ENCODE data around the gene PIGM. TPM values are rescaled to one million over a fixed set of nuclear protein-coding genes. Genes with fewer than 3 reads are reported as not detected.
"Not testable (repeated sequence)": the region's sequence is repeated elsewhere in the genome, so short reads cannot be mapped to it uniquely, and the experiment has no call there.

Gene PIGM
- total and polyA plus RNA-seq, 2 experiments from 2014 or later: 5.0 TPM

DNA sequence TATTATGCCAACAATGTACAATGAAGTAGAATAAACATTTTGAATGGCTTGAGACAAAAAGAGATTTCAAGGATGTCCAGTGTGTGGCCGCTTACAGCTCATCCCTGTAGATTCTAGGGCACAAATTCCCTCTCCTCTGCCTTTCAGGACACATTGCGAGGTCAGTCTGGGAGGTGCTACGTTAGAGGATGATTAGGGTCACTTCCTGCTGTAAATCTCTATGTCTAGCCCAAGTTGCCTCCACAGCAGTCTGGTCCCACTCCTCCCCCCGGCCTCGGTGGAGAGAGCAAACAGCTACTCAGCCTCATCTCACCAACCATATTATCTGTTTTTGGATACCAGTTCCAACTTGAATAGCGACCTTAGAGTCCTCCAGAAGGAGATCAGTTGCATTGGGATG is 21.1 kb upstream of the PIGM start (continued):
- TF ChIP-seq, protein P1, sequence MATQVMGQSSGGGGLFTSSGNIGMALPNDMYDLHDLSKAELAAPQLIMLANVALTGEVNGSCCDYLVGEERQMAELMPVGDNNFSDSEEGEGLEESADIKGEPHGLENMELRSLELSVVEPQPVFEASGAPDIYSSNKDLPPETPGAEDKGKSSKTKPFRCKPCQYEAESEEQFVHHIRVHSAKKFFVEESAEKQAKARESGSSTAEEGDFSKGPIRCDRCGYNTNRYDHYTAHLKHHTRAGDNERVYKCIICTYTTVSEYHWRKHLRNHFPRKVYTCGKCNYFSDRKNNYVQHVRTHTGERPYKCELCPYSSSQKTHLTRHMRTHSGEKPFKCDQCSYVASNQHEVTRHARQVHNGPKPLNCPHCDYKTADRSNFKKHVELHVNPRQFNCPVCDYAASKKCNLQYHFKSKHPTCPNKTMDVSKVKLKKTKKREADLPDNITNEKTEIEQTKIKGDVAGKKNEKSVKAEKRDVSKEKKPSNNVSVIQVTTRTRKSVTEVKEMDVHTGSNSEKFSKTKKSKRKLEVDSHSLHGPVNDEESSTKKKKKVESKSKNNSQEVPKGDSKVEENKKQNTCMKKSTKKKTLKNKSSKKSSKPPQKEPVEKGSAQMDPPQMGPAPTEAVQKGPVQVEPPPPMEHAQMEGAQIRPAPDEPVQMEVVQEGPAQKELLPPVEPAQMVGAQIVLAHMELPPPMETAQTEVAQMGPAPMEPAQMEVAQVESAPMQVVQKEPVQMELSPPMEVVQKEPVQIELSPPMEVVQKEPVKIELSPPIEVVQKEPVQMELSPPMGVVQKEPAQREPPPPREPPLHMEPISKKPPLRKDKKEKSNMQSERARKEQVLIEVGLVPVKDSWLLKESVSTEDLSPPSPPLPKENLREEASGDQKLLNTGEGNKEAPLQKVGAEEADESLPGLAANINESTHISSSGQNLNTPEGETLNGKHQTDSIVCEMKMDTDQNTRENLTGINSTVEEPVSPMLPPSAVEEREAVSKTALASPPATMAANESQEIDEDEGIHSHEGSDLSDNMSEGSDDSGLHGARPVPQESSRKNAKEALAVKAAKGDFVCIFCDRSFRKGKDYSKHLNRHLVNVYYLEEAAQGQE (IDR thresholded peaks at IDR 0.05; ENCODE audit: unreplicated experiment): no peak
- TF ChIP-seq ZNF331 (CRISPR knock-in tag; IDR thresholded peaks at IDR 0.05; ENCODE audit: low read depth) (no peak), STAT1 (IDR thresholded peaks at IDR 0.05; ENCODE audit: unreplicated experiment) (no peak), JUNB (IDR thresholded peaks at IDR 0.05; ENCODE audit: unreplicated experiment) (no peak), POLR2AphosphoS5 (IDR thresholded peaks at IDR 0.05; ENCODE audit: low read depth) (no peak), CTCF (conservative IDR thresholded peaks at IDR 0.05; ENCODE audit: low read depth in 2 of 2) (no peak), CREB1 (CRISPR knock-in tag; IDR thresholded peaks at IDR 0.05; ENCODE audit: low read depth) (no peak)
- TF ChIP-seq, protein P2, sequence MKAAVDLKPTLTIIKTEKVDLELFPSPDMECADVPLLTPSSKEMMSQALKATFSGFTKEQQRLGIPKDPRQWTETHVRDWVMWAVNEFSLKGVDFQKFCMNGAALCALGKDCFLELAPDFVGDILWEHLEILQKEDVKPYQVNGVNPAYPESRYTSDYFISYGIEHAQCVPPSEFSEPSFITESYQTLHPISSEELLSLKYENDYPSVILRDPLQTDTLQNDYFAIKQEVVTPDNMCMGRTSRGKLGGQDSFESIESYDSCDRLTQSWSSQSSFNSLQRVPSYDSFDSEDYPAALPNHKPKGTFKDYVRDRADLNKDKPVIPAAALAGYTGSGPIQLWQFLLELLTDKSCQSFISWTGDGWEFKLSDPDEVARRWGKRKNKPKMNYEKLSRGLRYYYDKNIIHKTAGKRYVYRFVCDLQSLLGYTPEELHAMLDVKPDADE (IDR thresholded peaks at IDR 0.05): no peak

- no peaks in the 10 kb centered on the region for H4K20me1 ChIP-seq (replicated peaks; ENCODE audit: insufficient read depth)
- H3K36me3 ChIP-seq (ENCODE audit: insufficient read depth): no peaks in the 10 kb centered on the region
- no peaks in the 10 kb centered on the region for H3K79me2 ChIP-seq (replicated peaks; ENCODE audit: insufficient read depth)
- H3F3A ChIP-seq (replicated peaks; ENCODE audit: low read depth): 0 out of 2 replicates have a peak, but pooled peaks cover 6% of the 10 kb centered on the region
- H3K27me3 ChIP-seq (ENCODE audit: insufficient read depth): no peaks in the 10 kb centered on the region
- peaks cover 29% of the 10 kb centered on the region for H3K4me1 ChIP-seq (ENCODE audit: insufficient read depth)
- Mint-ChIP-seq H3K4me3 (no peak overlapping the region), H3K9me3 (no peaks in the 10 kb centered on the region), H3K27me3 (ENCODE audit: insufficient read depth, low read depth, poor library complexity) (peaks cover 13% of the 10 kb centered on the region), H3K27ac (no peak overlapping the region), H3K4me1 (peaks cover 29% of the 10 kb centered on the region), H3K36me3 (ENCODE audit: low read depth) (no peaks in the 10 kb centered on the region)
- no peak overlapping the region for H3K4me2 ChIP-seq
- H3K4me3 ChIP-seq: no peak overlapping the region
- H3K27ac ChIP-seq (ENCODE audit: low read depth): no peak overlapping the region
- no peak for ATAC-seq
- no peak for TF ChIP-seq ZNF331 (CRISPR knock-in tag; IDR thresholded peaks at IDR 0.05; ENCODE audit: low read depth)
- no peak for DNase-seq (ENCODE audit: low spot score)
- no peak overlapping the region for H2AFZ ChIP-seq
- no peaks in the 10 kb centered on the region; the same call in none of the 2 replicates for H3K9me2 ChIP-seq (ENCODE audit: insufficient read depth)
These were observed 18.8 kb upstream of the PIGM start for GRCh38 chr1:160050619-160051018.

DNA sequence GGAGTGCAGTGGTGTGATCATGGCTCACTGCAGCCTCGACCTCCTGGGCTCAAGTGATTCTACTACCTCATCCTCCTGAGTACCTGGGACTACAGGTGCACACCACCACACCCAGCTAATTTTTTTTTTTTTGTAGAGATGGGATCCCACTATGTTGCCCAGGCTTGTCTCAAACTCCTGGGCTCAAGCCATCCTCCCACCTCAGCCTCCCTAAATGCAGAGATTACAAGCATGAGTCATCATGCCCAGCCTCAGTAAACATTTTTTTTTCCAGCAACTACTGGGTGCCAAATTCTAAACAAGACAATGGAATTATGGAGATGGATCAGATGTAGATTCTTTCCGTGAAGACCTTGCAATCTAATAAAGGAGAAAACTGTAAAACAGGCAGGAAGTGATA is 18.4 kb upstream of the PIGM start:
- H3F3A ChIP-seq (replicated peaks; ENCODE audit: low read depth); H3K36me3 ChIP-seq (ENCODE audit: insufficient read depth); H2AFZ ChIP-seq; H3K9me2 ChIP-seq (ENCODE audit: insufficient read depth); H3K4me3 ChIP-seq; H3K4me2 ChIP-seq; H3K79me2 ChIP-seq (replicated peaks; ENCODE audit: insufficient read depth); ATAC-seq; H3K9me3 Mint-ChIP-seq; H3K27ac Mint-ChIP-seq; H4K20me1 ChIP-seq (replicated peaks; ENCODE audit: insufficient read depth); H3K36me3 Mint-ChIP-seq (ENCODE audit: low read depth); H3K4me3 Mint-ChIP-seq; H3K27me3 ChIP-seq (ENCODE audit: insufficient read depth); H3K27ac ChIP-seq (ENCODE audit: low read depth); DNase-seq (ENCODE audit: low spot score): not testable (repeated sequence)
- Mint-ChIP-seq H3K4me1 (peaks cover 29% of the 10 kb centered on the region), H3K27me3 (ENCODE audit: insufficient read depth, low read depth, poor library complexity) (peaks cover 13% of the 10 kb centered on the region)
- H3K4me1 ChIP-seq (ENCODE audit: insufficient read depth): peaks cover 29% of the 10 kb centered on the region

All from GM23338 (cell line).